NT2/D1 (cell line): ENCODE data around the gene CHAF1A.

Experiments
- YY1 ChIP-seq: IDR thresholded peaks from 2 replicates; pipeline ENCODE4 v1.6.1; 2011; ENCODE audit not compliant: insufficient read length, insufficient read depth
- ZNF274 ChIP-seq: IDR thresholded peaks from 2 replicates; pipeline ENCODE4 v1.6.1; 2011; ENCODE audit warnings: mild to moderate bottlenecking, low read depth, low read length

- TF ChIP-seq ZNF274 (no peak), YY1 (no peak)
Observed at GRCh38 chr19:4431808-4432674, 29.6 kb downstream of the CHAF1A start.
